Astrocyte (in vitro differentiated cells and primary cell): ENCODE measurements around the gene ID1. TPM values are rescaled to one million over a fixed set of nuclear protein-coding genes. Genes with fewer than 3 reads are reported as not detected.

Source experiments
- DNase-seq: peaks from one replicate; pipeline ENCODE4 v3.0.0-alpha.2; 2010; ENCODE audit warnings: low read depth
- FAIRE-seq: peaks from 2 replicates; lab custom pipeline; 2011; peaks lifted over from hg19 to GRCh38; lab: Jason Lieb, UNC
- H2AFZ ChIP-seq: 2 replicates; pipeline ENCODE4 v1.6.0; 2012; ENCODE audit warnings: low read depth, low read length, inconsistent platforms
- H3K27ac ChIP-seq: 2 replicates; pipeline ENCODE4 v1.5.1; 2011; ENCODE audit warnings: low read depth, low read length, inconsistent platforms
- H3K27me3 ChIP-seq: 2 replicates; pipeline ENCODE4 v1.6.0; 2011; ENCODE audit warnings: low read length, inconsistent platforms; ENCODE audit not compliant: insufficient read depth
- H3K36me3 ChIP-seq: 2 replicates; pipeline ENCODE4 v1.5.1; 2011; ENCODE audit warnings: low read length, inconsistent platforms; ENCODE audit not compliant: insufficient read depth
- H3K4me1 ChIP-seq: 2 replicates; pipeline ENCODE4 v1.5.1; 2011; ENCODE audit warnings: low read length, inconsistent platforms; ENCODE audit not compliant: insufficient read depth
- H3K4me2 ChIP-seq: 2 replicates; pipeline ENCODE4 v1.6.0; 2012; ENCODE audit warnings: low read length, inconsistent platforms
- H3K4me3 ChIP-seq: 2 replicates; pipeline ENCODE4 v1.5.1; 2011; ENCODE audit warnings: low read depth, mild to moderate bottlenecking, low read length, inconsistent platforms; ENCODE audit not compliant: insufficient read depth
- H3K79me2 ChIP-seq: 2 replicates; pipeline ENCODE4 v1.6.0; 2012; ENCODE audit warnings: mild to moderate bottlenecking, low read length, inconsistent platforms; ENCODE audit not compliant: insufficient read depth
- H3K9ac ChIP-seq: 2 replicates; pipeline ENCODE4 v1.6.0; 2012; ENCODE audit warnings: mild to moderate bottlenecking, low read length, inconsistent platforms
- H3K9me3 ChIP-seq: 2 replicates; pipeline ENCODE4 v1.5.1; 2012; ENCODE audit warnings: low read depth, mild to moderate bottlenecking, low read length, inconsistent platforms; ENCODE audit not compliant: insufficient read depth
- H4K20me1 ChIP-seq: 2 replicates; pipeline ENCODE4 v1.6.0; 2012; ENCODE audit warnings: low read length, inconsistent platforms; ENCODE audit not compliant: insufficient read depth
- H3K27ac Mint-ChIP-seq: one replicate; pipeline ENCODE4 v1.8.0; 2021; ENCODE audit warnings: mild to moderate bottlenecking, mixed read lengths; ENCODE audit not compliant: unreplicated experiment
- H3K27me3 Mint-ChIP-seq: one replicate; pipeline ENCODE4 v1.8.0; 2021; ENCODE audit warnings: low read depth, mixed read lengths; ENCODE audit not compliant: unreplicated experiment
- H3K36me3 Mint-ChIP-seq: one replicate; pipeline ENCODE4 v1.8.0; 2021; ENCODE audit warnings: low read depth, mixed read lengths; ENCODE audit not compliant: unreplicated experiment
- H3K4me1 Mint-ChIP-seq: one replicate; pipeline ENCODE4 v1.8.0; 2021; ENCODE audit warnings: low read depth, mixed read lengths; ENCODE audit not compliant: unreplicated experiment
- H3K4me3 Mint-ChIP-seq: one replicate; pipeline ENCODE4 v1.8.0; 2021; ENCODE audit warnings: mild to moderate bottlenecking, moderate library complexity, mixed read lengths; ENCODE audit not compliant: unreplicated experiment
- H3K9me3 Mint-ChIP-seq: one replicate; pipeline ENCODE4 v1.8.0; 2021; ENCODE audit warnings: mild to moderate bottlenecking, mixed read lengths; ENCODE audit not compliant: unreplicated experiment
- CTCF ChIP-seq: IDR thresholded peaks from 2 replicates; pipeline ENCODE4 v1.5.1; 2011; ENCODE audit warnings: low read depth, mild to moderate bottlenecking, inconsistent platforms, low read length, moderate library complexity; ENCODE audit not compliant: insufficient read depth
- EZH2 ChIP-seq: IDR thresholded peaks from 2 replicates; pipeline ENCODE4 v1.6.1; 2012; ENCODE audit warnings: mild to moderate bottlenecking, low read length, inconsistent platforms; ENCODE audit not compliant: insufficient read depth
- total RNA-seq: library from RNA; stranded (reverse); gene quantifications from 2 replicates; pipeline ENCODE4 v1.2.1, GENCODE V29; 2021

The ID1 gene
- total RNA-seq, 1 donor from 2014 or later = 73.7 TPM

- Histone ChIP-seq H3K4me2 (peak overlapping the region; percentile 29), H3K9me3 (no peaks in the 10 kb centered on the region), H3K27ac (peak overlapping the region; percentile 62), H3K4me1 (peaks cover 68% of the 10 kb centered on the region), H3K79me2 (no peaks in the 10 kb centered on the region), H3K9ac (peak overlapping the region; percentile 56), H3K27me3 (no peaks in the 10 kb centered on the region), H3K4me3 (no peak overlapping the region), H3K36me3 (no peaks in the 10 kb centered on the region), H4K20me1 (peaks cover 5% of the 10 kb centered on the region), H2AFZ (no peak overlapping the region)
- Mint-ChIP-seq H3K27me3 (no peaks in the 10 kb centered on the region), H3K36me3 (peaks cover 9% of the 10 kb centered on the region), H3K4me3 (no peak overlapping the region), H3K27ac (peak overlapping the region; percentile 90), H3K9me3 (no peaks in the 10 kb centered on the region), H3K4me1 (peaks cover 50% of the 10 kb centered on the region)
- peak; percentile 54 for DNase-seq
- TF ChIP-seq CTCF (no peak), EZH2 (no peak)
- FAIRE-seq = no peak
Observed at GRCh38 chr20:31570735-31571617, 34.1 kb upstream of the ID1 start.

GRCh38 chr20:31572042-31572700 lies 32.9 kb upstream of the ID1 start:
- Mint-ChIP-seq H3K9me3 (no peaks in the 10 kb centered on the region), H3K27ac (peak overlapping the region; percentile 79), H3K36me3 (peaks cover 8% of the 10 kb centered on the region), H3K27me3 (peaks cover under 1% of the 10 kb centered on the region), H3K4me1 (peaks cover 42% of the 10 kb centered on the region), H3K4me3 (peak overlapping the region; percentile 72)
- peak overlapping the region; percentile 8 for H2AFZ ChIP-seq
- H3K27me3 ChIP-seq = no peaks in the 10 kb centered on the region
- H3K79me2 ChIP-seq = no peaks in the 10 kb centered on the region
- H3K9ac ChIP-seq = peak overlapping the region; percentile 82
- no peak for TF ChIP-seq CTCF
- TF ChIP-seq EZH2 = no peak
- no peaks in the 10 kb centered on the region for H3K36me3 ChIP-seq
- H3K4me3 ChIP-seq = no peak overlapping the region
- H3K9me3 ChIP-seq = no peaks in the 10 kb centered on the region
- H3K4me1 ChIP-seq = peaks cover 56% of the 10 kb centered on the region
- DNase-seq (no peak), FAIRE-seq (no peak)
- peaks cover 3% of the 10 kb centered on the region for H4K20me1 ChIP-seq
- peak overlapping the region; percentile 97 for H3K4me2 ChIP-seq
- peak overlapping the region; percentile 83 for H3K27ac ChIP-seq
